Mesenchymal stem cell (in vitro differentiated cells and primary cell): ENCODE results near the gene PELO.

ENCODE experiments used
- DNase-seq: peaks from one replicate; pipeline ENCODE4 v3.0.0-alpha.2; 2013
- H2AFZ ChIP-seq: one replicate; pipeline ENCODE4 v1.6.1; 2013; ENCODE audit warnings: low read depth, mild to moderate bottlenecking, control low read depth, inconsistent platforms, low read length, moderate library complexity
- H2AK5ac ChIP-seq: 2 replicates; pipeline ENCODE4 v1.6.1; 2013; ENCODE audit warnings: low read length, moderate library complexity, mild to moderate bottlenecking, inconsistent platforms; ENCODE audit not compliant: severe bottlenecking
- H2BK120ac ChIP-seq: one replicate; pipeline ENCODE4 v1.6.1; 2013; ENCODE audit warnings: low read depth, mild to moderate bottlenecking, inconsistent platforms, low read length, moderate library complexity
- H2BK12ac ChIP-seq, 2 experiments: one replicate each; pipeline ENCODE4 v1.6.1; 2013; ENCODE audit warnings: inconsistent platforms in 2 of 2, low read length in 2 of 2, mild to moderate bottlenecking in 2 of 2, moderate library complexity in 2 of 2, control low read depth in 1 of 2
- H2BK15ac ChIP-seq: one replicate; pipeline ENCODE4 v1.6.1; 2013; ENCODE audit warnings: mild to moderate bottlenecking, low read depth, inconsistent platforms; ENCODE audit not compliant: poor library complexity, severe bottlenecking
- H2BK5ac ChIP-seq: 2 replicates; pipeline ENCODE4 v1.6.1; 2013; ENCODE audit warnings: low read depth, mild to moderate bottlenecking, low read length, control low read depth, inconsistent platforms; ENCODE audit not compliant: poor library complexity, severe bottlenecking
- H3K14ac ChIP-seq, 2 experiments: one replicate each; pipeline ENCODE4 v1.6.1; 2013; ENCODE audit warnings: inconsistent platforms in 2 of 2, low read length in 2 of 2, control low read depth in 1 of 2, mild to moderate bottlenecking in 1 of 2, moderate library complexity in 1 of 2
- H3K18ac ChIP-seq, 2 experiments: one replicate each; pipeline ENCODE4 v1.6.1; 2013; ENCODE audit warnings: inconsistent platforms in 2 of 2, low read length in 2 of 2, control low read depth in 1 of 2, low read depth in 1 of 2, mild to moderate bottlenecking in 1 of 2
- H3K23ac ChIP-seq, 2 experiments: one replicate each; pipeline ENCODE4 v1.6.1; 2013; ENCODE audit warnings: inconsistent platforms in 2 of 2, low read length in 2 of 2, mild to moderate bottlenecking in 2 of 2, moderate library complexity in 2 of 2, control low read depth in 1 of 2
- H3K27ac ChIP-seq: 2 replicates; pipeline ENCODE4 v1.5.1; 2013; ENCODE audit warnings: mild to moderate bottlenecking, moderate library complexity, low read length, control low read depth, inconsistent platforms; ENCODE audit not compliant: poor library complexity, severe bottlenecking
- H3K27me3 ChIP-seq, 2 experiments: 2 replicates each; pipeline versions ENCODE4 v1.6.1 to v1.7.0; 2013; ENCODE audit warnings: low read length in 2 of 2, mild to moderate bottlenecking in 2 of 2, moderate library complexity in 2 of 2, control low read depth in 1 of 2, inconsistent platforms in 1 of 2; ENCODE audit not compliant: control insufficient read depth in 1 of 2, insufficient read depth in 1 of 2
- H3K36me3 ChIP-seq, 2 experiments: 2 replicates each; pipeline versions ENCODE4 v1.6.1 to v1.7.0; 2013; ENCODE audit warnings: low read length in 2 of 2, control low read depth in 1 of 2, inconsistent platforms in 1 of 2, low read depth in 1 of 2, mild to moderate bottlenecking in 1 of 2; ENCODE audit not compliant: insufficient read depth in 2 of 2, control insufficient read depth in 1 of 2
- H3K4ac ChIP-seq, 2 experiments: one replicate each; pipeline ENCODE4 v1.6.1; 2013; ENCODE audit warnings: inconsistent platforms in 2 of 2, low read length in 2 of 2, mild to moderate bottlenecking in 2 of 2, moderate library complexity in 2 of 2, control low read depth in 1 of 2, low read depth in 1 of 2
- H3K4me1 ChIP-seq: 2 replicates; pipeline ENCODE4 v1.6.1; 2013; ENCODE audit warnings: low read depth, low read length, control low read depth; ENCODE audit not compliant: control insufficient read depth, insufficient read depth
- H3K4me2 ChIP-seq: 2 replicates; pipeline ENCODE4 v1.6.1; 2013; ENCODE audit warnings: low read length, mild to moderate bottlenecking, inconsistent platforms; ENCODE audit not compliant: poor library complexity, severe bottlenecking
- H3K4me3 ChIP-seq, 2 experiments: 2 replicates each; pipeline versions ENCODE4 v1.5.1 to v1.7.0; 2013; ENCODE audit warnings: low read length in 2 of 2, mild to moderate bottlenecking in 2 of 2, control low read depth in 1 of 2, low read depth in 1 of 2; ENCODE audit not compliant: insufficient read depth in 1 of 2
- H3K79me1 ChIP-seq: replicated peaks from 2 replicates; pipeline ENCODE4 v1.6.1; 2013; ENCODE audit warnings: mild to moderate bottlenecking, control low read depth, low read length, inconsistent platforms; ENCODE audit not compliant: poor library complexity, severe bottlenecking
- H3K9ac ChIP-seq: 2 replicates; pipeline ENCODE4 v1.7.0; 2013; ENCODE audit warnings: mild to moderate bottlenecking, low read length, moderate library complexity
- H3K9me3 ChIP-seq: 2 replicates; pipeline ENCODE4 v1.7.0; 2013; ENCODE audit warnings: mild to moderate bottlenecking, low read length; ENCODE audit not compliant: control insufficient read depth
- H4K8ac ChIP-seq: one replicate; pipeline ENCODE4 v1.6.1; 2013; ENCODE audit warnings: inconsistent platforms, mild to moderate bottlenecking, low read length, moderate library complexity
- H4K91ac ChIP-seq: one replicate; pipeline ENCODE4 v1.6.1; 2013; ENCODE audit warnings: mild to moderate bottlenecking, low read length, inconsistent platforms
- WGBS: methylation state at CpG from one replicate; pipeline ENCODE4 v1.1.7; 2013; ENCODE audit warnings: mixed read lengths; 5-methylcytosine and 5-hydroxymethylcytosine counted together

The PELO gene

DNA sequence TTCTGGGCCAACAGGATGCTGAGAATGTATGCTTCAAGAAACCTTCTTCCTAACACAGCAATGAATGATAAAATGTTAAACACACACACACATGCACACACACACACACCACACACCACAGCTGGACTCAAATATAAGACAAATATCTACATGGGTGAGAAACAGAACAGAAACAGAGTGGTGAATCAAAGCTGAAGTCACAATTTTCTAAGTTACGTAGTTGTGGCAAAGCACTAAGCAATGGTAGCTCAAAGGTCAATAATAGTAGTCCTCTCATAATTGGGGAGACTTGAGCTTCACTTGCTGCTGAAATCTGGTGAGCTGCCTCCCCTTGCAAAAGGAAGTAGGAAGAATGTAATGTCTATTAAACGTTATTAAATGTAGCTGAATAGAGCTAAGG is 33.7 kb upstream of the PELO start:
- 97% methylated on average over 2 of the region's 2 CpGs for WGBS

DNA sequence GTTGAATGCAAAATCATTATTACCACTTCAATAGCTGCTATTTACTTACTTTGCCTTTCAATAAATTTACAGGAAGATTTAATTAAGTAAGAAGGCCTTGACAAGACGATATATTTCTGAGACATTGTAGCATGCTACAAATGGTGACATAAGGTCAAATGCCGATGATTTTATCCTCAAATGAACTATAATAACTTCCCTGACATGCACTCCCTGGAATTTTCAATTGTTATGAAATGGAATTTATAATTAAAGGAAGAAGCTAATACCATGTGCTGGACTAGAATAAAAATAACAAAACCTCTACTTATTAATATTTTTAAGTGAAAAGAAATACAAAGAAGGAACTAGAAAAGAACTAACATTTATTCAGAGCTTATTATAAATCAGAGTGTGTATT is 30.2 kb upstream of the PELO start:
- H3K9ac ChIP-seq = no peak overlapping the region
- DNase-seq = no peak
- H4K8ac ChIP-seq = no peak overlapping the region
- H3K27me3 ChIP-seq = no peaks in the 10 kb centered on the region
- no peak overlapping the region for H3K4me3 ChIP-seq
- H3K79me1 ChIP-seq = no peaks in the 10 kb centered on the region
- no peak overlapping the region for H2AFZ ChIP-seq
- no peak overlapping the region for H3K27ac ChIP-seq
- H3K14ac ChIP-seq = no peak overlapping the region
- H4K91ac ChIP-seq = no peak overlapping the region
- H3K9me3 ChIP-seq = no peaks in the 10 kb centered on the region
- H2BK5ac ChIP-seq = no peak overlapping the region
- WGBS = no CpG with 5 or more reads among the region's 2 CpGs
- H2BK15ac ChIP-seq = no peak overlapping the region
- no peak overlapping the region for H3K18ac ChIP-seq
- no peak overlapping the region for H2BK12ac ChIP-seq
- H3K23ac ChIP-seq = no peak overlapping the region
- no peak overlapping the region for H3K4ac ChIP-seq
- H3K4me1 ChIP-seq = no peaks in the 10 kb centered on the region
- no peak overlapping the region for H2BK120ac ChIP-seq
- no peaks in the 10 kb centered on the region for H3K36me3 ChIP-seq
- H3K4me2 ChIP-seq = no peak overlapping the region
- H2AK5ac ChIP-seq = no peak overlapping the region

More for the DNA sequence above, 33.7 kb upstream of the PELO start:
- H2BK12ac ChIP-seq = no peak overlapping the region
- no peak overlapping the region for H2BK5ac ChIP-seq
- H3K9ac ChIP-seq = no peak overlapping the region
- H3K4me3 ChIP-seq = no peak overlapping the region
- H3K27me3 ChIP-seq = no peaks in the 10 kb centered on the region
- no peak overlapping the region for H3K4ac ChIP-seq
- H3K4me2 ChIP-seq = no peak overlapping the region
- H3K14ac ChIP-seq = no peak overlapping the region
- H2AK5ac ChIP-seq = no peak overlapping the region
- H3K18ac ChIP-seq = no peak overlapping the region
- DNase-seq = no peak
- H2BK15ac ChIP-seq = no peak overlapping the region
- H3K27ac ChIP-seq = no peak overlapping the region
- no peaks in the 10 kb centered on the region for H3K36me3 ChIP-seq
- no peak overlapping the region for H2BK120ac ChIP-seq
- no peak overlapping the region for H4K8ac ChIP-seq
- H3K79me1 ChIP-seq = no peaks in the 10 kb centered on the region
- no peak overlapping the region for H2AFZ ChIP-seq
- no peak overlapping the region for H3K23ac ChIP-seq
- no peaks in the 10 kb centered on the region for H3K9me3 ChIP-seq
- H3K4me1 ChIP-seq = peaks cover 2% of the 10 kb centered on the region
- H4K91ac ChIP-seq = no peak overlapping the region

DNA sequence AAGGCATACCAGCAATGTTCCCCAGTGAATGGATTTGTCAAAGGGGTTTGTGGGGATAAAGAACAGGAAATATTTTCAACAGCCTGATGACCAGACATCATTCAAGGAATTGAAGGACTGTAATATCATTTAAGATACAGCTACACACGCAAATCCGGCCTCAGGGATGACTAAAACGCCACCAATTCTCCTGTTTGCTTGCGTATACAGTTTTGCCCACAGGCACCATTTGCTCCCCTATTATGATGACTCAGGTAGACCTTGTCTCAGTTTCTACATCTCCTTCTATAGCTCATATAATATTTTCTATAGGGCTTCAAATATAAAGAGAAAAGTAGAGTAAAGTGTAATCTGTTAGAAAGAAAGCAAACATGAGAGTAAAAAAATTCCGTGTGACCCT is 29.7 kb upstream of the PELO start:
- Histone ChIP-seq H3K79me1 (no peaks in the 10 kb centered on the region), H2BK120ac (no peak overlapping the region), H3K36me3 (no peaks in the 10 kb centered on the region), H2BK12ac (no peak overlapping the region), H2BK15ac (no peak overlapping the region), H2AK5ac (no peak overlapping the region), H3K4me3 (no peak overlapping the region), H4K91ac (no peak overlapping the region), H3K4ac (no peak overlapping the region), H3K23ac (no peak overlapping the region), H3K27ac (no peak overlapping the region), H4K8ac (no peak overlapping the region), H3K14ac (no peak overlapping the region), H3K27me3 (no peaks in the 10 kb centered on the region), H3K9me3 (no peaks in the 10 kb centered on the region), H2AFZ (no peak overlapping the region), H3K4me1 (no peaks in the 10 kb centered on the region), H3K4me2 (no peak overlapping the region), H3K18ac (no peak overlapping the region), H3K9ac (no peak overlapping the region), H2BK5ac (no peak overlapping the region)
- no peak for DNase-seq
- WGBS = 98% methylated on average over 5 of the region's 5 CpGs

- H3K23ac ChIP-seq = no peak overlapping the region
- no peak overlapping the region for H2BK5ac ChIP-seq
- no peak overlapping the region for H2AFZ ChIP-seq
- no peaks in the 10 kb centered on the region for H3K9me3 ChIP-seq
- no peak overlapping the region for H2BK15ac ChIP-seq
- DNase-seq = no peak
- H3K4me3 ChIP-seq = no peak overlapping the region
- H3K4me1 ChIP-seq = no peaks in the 10 kb centered on the region
- no peak overlapping the region for H3K4ac ChIP-seq
- no CpG with 5 or more reads among the region's 1 CpG for WGBS
- no peak overlapping the region for H3K18ac ChIP-seq
- no peak overlapping the region for H3K4me2 ChIP-seq
- H3K27me3 ChIP-seq = no peaks in the 10 kb centered on the region
- H2BK12ac ChIP-seq = no peak overlapping the region
- H3K79me1 ChIP-seq = no peaks in the 10 kb centered on the region
- H4K91ac ChIP-seq = no peak overlapping the region
- no peaks in the 10 kb centered on the region for H3K36me3 ChIP-seq
- no peak overlapping the region for H4K8ac ChIP-seq
- H3K9ac ChIP-seq = no peak overlapping the region
- H3K27ac ChIP-seq = no peak overlapping the region
- no peak overlapping the region for H3K14ac ChIP-seq
- no peak overlapping the region for H2BK120ac ChIP-seq
- H2AK5ac ChIP-seq = no peak overlapping the region
Observed at GRCh38 chr5:52759331-52759730, 28.4 kb upstream of the PELO start.
